Smooth muscle cell (in vitro differentiated cells): ENCODE measurements around the gene EXOC1. TPM values are rescaled to one million over a fixed set of nuclear protein-coding genes. Genes with fewer than 3 reads are reported as not detected.

ENCODE experiments used
- DNase-seq: peaks from one replicate; lab custom pipeline; 2025; ENCODE audit not compliant: unreplicated experiment; lab: John Stamatoyannopoulos, UW
- H2AFZ ChIP-seq: fragments of 200-600 bp; sonication (generic); 2 replicates; pipeline ENCODE4 v1.6.0; 2016; ENCODE audit warnings: antibody characterized with exemption, low read depth, mild to moderate bottlenecking
- H3F3A ChIP-seq: fragments of 200-600 bp; sonication (generic); 2 replicates; pipeline ENCODE4 v1.6.0; 2017; ENCODE audit warnings: antibody characterized with exemption, low read depth
- H3K27ac ChIP-seq: fragments of 200-600 bp; sonication (generic); 2 replicates; pipeline ENCODE4 v1.5.1; 2016; ENCODE audit warnings: low read depth, mild to moderate bottlenecking
- H3K27me3 ChIP-seq: fragments of 200-600 bp; sonication (generic); 2 replicates; pipeline ENCODE4 v1.6.1; 2016; ENCODE audit warnings: low read depth, mild to moderate bottlenecking
- H3K36me3 ChIP-seq: fragments of 200-600 bp; sonication (generic); 2 replicates; pipeline ENCODE4 v1.5.1; 2016; ENCODE audit warnings: low read depth
- H3K4me1 ChIP-seq: fragments of 200-600 bp; sonication (generic); 2 replicates; pipeline ENCODE4 v1.5.1; 2016; ENCODE audit warnings: low read depth
- H3K4me2 ChIP-seq: fragments of 200-600 bp; sonication (generic); 2 replicates; pipeline ENCODE4 v1.6.0; 2016; ENCODE audit warnings: mild to moderate bottlenecking
- H3K4me3 ChIP-seq: fragments of 200-600 bp; sonication (generic); 2 replicates; pipeline ENCODE4 v1.5.1; 2016; ENCODE audit warnings: mild to moderate bottlenecking
- H3K79me2 ChIP-seq: fragments of 200-600 bp; sonication (generic); 2 replicates; pipeline ENCODE4 v1.6.0; 2016; ENCODE audit warnings: low read depth, mild to moderate bottlenecking
- H3K9ac ChIP-seq: fragments of 200-600 bp; sonication (generic); 2 replicates; pipeline ENCODE4 v1.6.0; 2016; ENCODE audit warnings: low read depth
- H3K9me3 ChIP-seq: fragments of 200-600 bp; sonication (generic); replicated peaks from 2 replicates; pipeline ENCODE4 v1.5.1; 2016; ENCODE audit warnings: low read depth
- H4K20me1 ChIP-seq: fragments of 200-600 bp; sonication (generic); 2 replicates; pipeline ENCODE4 v1.6.0; 2016; ENCODE audit warnings: low read depth
- WGBS: methylation state at CpG from one replicate; pipeline ENCODE4 v1.1.7; 2016; ENCODE audit warnings: low lambda C conversion rate; 5-methylcytosine and 5-hydroxymethylcytosine counted together
- polyA plus RNA-seq: library from polyadenylated mRNA; unstranded; fragments of >200 nt; fragmentation: Nextera tagmentation; extraction: Ambion mirVana; gene quantifications from 2 replicates; pipeline ENCODE4 v1.2.1, GENCODE V29; 2016
- total RNA-seq: library from RNA; depleted of rRNA; stranded (reverse); fragments of >200 nt; gene quantifications from 2 replicates; pipeline ENCODE4 v1.2.3, GENCODE V29; 2014
- TF ChIP-seq, protein P1 (sequence below): fragments of 200-600 bp; sonication (generic); IDR thresholded peaks from 2 replicates; pipeline ENCODE4 v1.5.1; 2017; ENCODE audit warnings: borderline replicate concordance, mild to moderate bottlenecking, antibody characterized with exemption; ENCODE audit not compliant: insufficient read depth, poor library complexity, severe bottlenecking

Gene EXOC1
- total and polyA plus RNA-seq, 2 experiments from 2014 or later: 18.5 to 34.2 TPM

DNA sequence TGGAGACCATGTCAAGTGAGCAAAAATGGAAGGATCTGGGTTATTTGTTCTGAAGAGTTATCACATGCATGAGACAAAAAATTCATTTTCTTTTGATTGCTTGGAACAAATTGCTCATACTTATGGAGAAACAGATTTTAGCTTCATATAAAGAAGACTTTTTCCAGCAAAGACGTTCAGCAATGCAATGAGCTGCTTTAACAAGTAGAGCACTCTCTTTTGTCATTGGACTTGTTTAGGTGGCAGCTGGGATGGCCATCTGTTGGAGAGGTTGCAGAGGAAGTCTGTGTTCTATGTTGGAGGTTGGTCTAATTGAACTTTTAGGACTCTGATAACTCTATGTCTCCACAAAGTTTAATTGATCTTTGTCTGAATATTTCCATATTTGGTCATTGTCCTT lies 75.4 kb downstream of the EXOC1 start:
- TF ChIP-seq, protein P1, sequence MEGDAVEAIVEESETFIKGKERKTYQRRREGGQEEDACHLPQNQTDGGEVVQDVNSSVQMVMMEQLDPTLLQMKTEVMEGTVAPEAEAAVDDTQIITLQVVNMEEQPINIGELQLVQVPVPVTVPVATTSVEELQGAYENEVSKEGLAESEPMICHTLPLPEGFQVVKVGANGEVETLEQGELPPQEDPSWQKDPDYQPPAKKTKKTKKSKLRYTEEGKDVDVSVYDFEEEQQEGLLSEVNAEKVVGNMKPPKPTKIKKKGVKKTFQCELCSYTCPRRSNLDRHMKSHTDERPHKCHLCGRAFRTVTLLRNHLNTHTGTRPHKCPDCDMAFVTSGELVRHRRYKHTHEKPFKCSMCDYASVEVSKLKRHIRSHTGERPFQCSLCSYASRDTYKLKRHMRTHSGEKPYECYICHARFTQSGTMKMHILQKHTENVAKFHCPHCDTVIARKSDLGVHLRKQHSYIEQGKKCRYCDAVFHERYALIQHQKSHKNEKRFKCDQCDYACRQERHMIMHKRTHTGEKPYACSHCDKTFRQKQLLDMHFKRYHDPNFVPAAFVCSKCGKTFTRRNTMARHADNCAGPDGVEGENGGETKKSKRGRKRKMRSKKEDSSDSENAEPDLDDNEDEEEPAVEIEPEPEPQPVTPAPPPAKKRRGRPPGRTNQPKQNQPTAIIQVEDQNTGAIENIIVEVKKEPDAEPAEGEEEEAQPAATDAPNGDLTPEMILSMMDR: no peak
- H3K79me2 ChIP-seq: no peaks in the 10 kb centered on the region
- H3K36me3 ChIP-seq: no peaks in the 10 kb centered on the region
- H3K27ac ChIP-seq: no peak overlapping the region
- no peak overlapping the region for H3K4me2 ChIP-seq
- H3K4me1 ChIP-seq: no peaks in the 10 kb centered on the region
- no peaks in the 10 kb centered on the region for H3K9me3 ChIP-seq
- DNase-seq: no peak
- no peaks in the 10 kb centered on the region for H3K27me3 ChIP-seq
- no peaks in the 10 kb centered on the region for H3F3A ChIP-seq
- no peak overlapping the region for H3K4me3 ChIP-seq
- H4K20me1 ChIP-seq: no peaks in the 10 kb centered on the region
- H3K9ac ChIP-seq: no peak overlapping the region
- H2AFZ ChIP-seq: no peak overlapping the region
- 74% methylated on average over 1 of the region's 1 CpG for WGBS

DNA sequence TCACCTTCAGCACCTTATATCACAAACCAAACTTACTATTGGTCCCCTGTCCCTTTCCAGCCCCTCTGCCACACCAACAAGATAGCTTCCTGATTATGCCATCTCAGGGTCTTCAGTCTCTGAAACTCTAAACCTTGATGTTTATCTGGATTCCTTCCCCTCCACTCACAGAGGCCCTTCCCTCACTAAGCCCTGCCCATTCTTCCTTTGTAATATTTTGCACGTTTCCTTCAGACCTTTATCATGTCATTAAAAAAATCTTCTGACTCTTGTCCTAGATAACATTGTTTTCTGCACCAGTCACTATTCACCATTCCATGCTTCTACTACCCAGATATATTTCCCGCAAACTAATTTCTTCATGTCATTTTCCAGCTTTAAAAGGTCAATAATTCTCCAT lies 77.6 kb downstream of the EXOC1 start:
- no peaks in the 10 kb centered on the region for H3F3A ChIP-seq
- no peaks in the 10 kb centered on the region for H4K20me1 ChIP-seq
- H3K9me3 ChIP-seq: no peaks in the 10 kb centered on the region
- 61% methylated on average over 2 of the region's 2 CpGs for WGBS
- TF ChIP-seq, protein P1: no peak
- no peak overlapping the region for H3K9ac ChIP-seq
- no peak for DNase-seq
- H3K27me3 ChIP-seq: no peaks in the 10 kb centered on the region
- H2AFZ ChIP-seq: peak overlapping the region; percentile 62
- peak overlapping the region; percentile 74 for H3K27ac ChIP-seq
- peak overlapping the region; percentile 44 for H3K4me2 ChIP-seq
- H3K36me3 ChIP-seq: no peaks in the 10 kb centered on the region
- no peaks in the 10 kb centered on the region for H3K4me1 ChIP-seq
- no peaks in the 10 kb centered on the region for H3K79me2 ChIP-seq
- no peak overlapping the region for H3K4me3 ChIP-seq

DNA sequence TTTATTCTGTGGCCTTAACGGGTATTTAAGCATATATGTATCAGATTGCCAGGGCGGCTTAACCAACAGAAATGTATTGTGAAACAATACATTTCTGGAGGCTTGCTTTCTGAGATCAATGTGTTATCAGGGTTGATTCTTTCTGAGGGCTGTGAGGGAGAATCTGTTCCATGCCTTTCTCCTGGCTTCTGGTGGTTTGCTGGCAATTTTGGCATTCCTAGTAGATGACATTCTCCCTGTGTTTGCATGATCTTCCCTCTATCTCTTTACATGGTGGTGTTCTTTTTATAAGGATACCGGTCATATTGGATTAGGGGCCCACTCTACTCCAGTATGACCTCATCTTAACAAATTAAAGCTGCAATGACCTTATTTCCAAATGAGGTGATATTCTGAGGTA lies 78.4 kb downstream of the EXOC1 start:
- Histone ChIP-seq H3F3A (no peaks in the 10 kb centered on the region), H3K4me3 (no peak overlapping the region), H3K36me3 (no peaks in the 10 kb centered on the region), H3K27ac (peak overlapping the region; percentile 74), H3K4me2 (peak overlapping the region; percentile 44), H4K20me1 (no peaks in the 10 kb centered on the region), H2AFZ (no peak overlapping the region), H3K79me2 (no peaks in the 10 kb centered on the region), H3K4me1 (no peaks in the 10 kb centered on the region), H3K9me3 (peaks cover 1% of the 10 kb centered on the region), H3K27me3 (no peaks in the 10 kb centered on the region), H3K9ac (no peak overlapping the region)
- TF ChIP-seq, protein P1: no peak
- DNase-seq: no peak
- 29% methylated on average over 3 of the region's 3 CpGs for WGBS

DNA sequence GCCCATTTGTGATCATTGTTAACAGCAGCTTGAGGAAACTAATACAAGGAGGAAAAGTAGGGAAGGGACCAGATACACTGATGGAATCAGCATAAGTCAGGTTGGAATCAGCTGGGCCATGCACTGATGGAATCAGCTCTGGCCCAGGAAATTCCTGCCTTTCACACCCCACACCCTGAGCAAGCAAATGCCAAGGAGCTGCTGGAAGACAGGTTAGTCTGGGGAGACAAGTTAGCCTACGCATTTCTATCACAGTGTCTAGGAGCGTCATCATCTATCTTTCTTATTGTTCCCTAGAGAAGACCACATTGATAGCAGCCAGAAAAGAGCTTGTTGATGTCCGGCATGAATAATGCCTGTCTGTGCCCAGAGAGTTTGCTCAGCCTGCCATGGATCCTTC lies 79.1 kb downstream of the EXOC1 start:
- no peak overlapping the region for H2AFZ ChIP-seq
- H3K79me2 ChIP-seq: no peaks in the 10 kb centered on the region
- H3K9me3 ChIP-seq: peaks cover 6% of the 10 kb centered on the region
- no peak for DNase-seq
- no peaks in the 10 kb centered on the region for H4K20me1 ChIP-seq
- H3F3A ChIP-seq: no peaks in the 10 kb centered on the region
- H3K27me3 ChIP-seq: no peaks in the 10 kb centered on the region
- H3K4me1 ChIP-seq: no peaks in the 10 kb centered on the region
- TF ChIP-seq, protein P1: no peak
- WGBS: 98% methylated on average over 3 of the region's 3 CpGs
- peak overlapping the region; percentile 74 for H3K27ac ChIP-seq
- no peak overlapping the region for H3K9ac ChIP-seq
- H3K4me2 ChIP-seq: peak overlapping the region; percentile 44
- H3K36me3 ChIP-seq: no peaks in the 10 kb centered on the region
- no peak overlapping the region for H3K4me3 ChIP-seq
